Myometrial cell (primary cell): Measurements from ENCODE around the gene OR8J3. TPM values are rescaled to one million over a fixed set of nuclear protein-coding genes. Genes with fewer than 3 reads are reported as not detected.

ENCODE experiments used
- total RNA-seq: library from RNA; depleted of rRNA; stranded (reverse); fragments of >200 nt; gene quantifications from 2 replicates; pipeline ENCODE4 v1.2.3, GENCODE V29; 2015

OR8J3 gene
- not detected in 2 replicates for total RNA-seq

DNA sequence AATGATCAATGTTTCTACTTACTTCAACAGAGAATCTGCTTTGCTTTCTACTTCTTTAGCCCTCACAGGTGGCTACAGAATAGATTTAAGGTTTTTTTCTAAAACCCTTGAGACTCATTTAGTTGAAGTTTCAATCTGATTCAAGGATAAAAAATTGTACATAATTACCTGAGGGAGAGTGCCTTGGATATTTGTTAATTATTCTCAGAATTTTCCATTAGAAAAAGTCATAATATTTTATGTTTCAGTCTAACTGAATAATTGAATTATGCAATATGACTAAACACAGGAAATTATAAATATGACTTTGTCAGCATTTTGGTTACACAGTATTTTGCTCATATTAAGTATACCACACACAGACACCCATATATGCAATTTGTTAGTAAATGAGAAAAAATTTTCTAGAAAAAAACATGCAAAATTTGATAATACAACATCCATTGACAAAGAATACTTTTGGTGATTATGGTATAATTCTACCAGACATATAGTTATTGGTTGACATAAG is at the start of gene OR8J3:
OR8J3 (minus strand) TSS at position 51 of the 511 bp plus-strand sequence. CDS start 2,483 bp downstream, outside the sequence.

DNA sequence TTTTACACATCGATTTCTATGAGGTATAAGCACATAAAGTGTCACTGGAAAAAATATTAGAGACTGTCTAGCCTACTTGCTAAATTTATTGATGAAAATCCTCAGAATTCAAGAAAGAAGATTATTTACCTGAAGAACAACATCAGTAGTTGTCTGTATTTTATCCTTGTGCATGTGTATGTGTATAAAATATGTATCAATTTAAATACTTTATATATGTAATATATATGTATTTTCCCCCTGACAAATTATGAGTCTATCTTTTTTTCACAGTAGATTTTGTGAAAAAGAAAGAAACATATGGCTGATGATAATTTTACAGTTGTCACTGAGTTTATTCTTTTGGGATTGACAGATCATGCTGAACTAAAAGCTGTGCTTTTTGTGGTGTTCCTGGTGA is 36.3 kb upstream of the OR8J3 start, which contains the start of gene OR5J2:
OR5J2 (plus strand) TSS at position 301 of the 400 bp plus-strand sequence; CDS start at position 301, 0 bp downstream.

GRCh38 chr11:56160217-56160616 is 20.2 kb upstream of the OR8J3 start, which contains the start of gene OR8K5:
TSS of gene OR8K5 (minus strand) at chr11:56160317. CDS start at chr11:56160317, 0 bp downstream.

DNA sequence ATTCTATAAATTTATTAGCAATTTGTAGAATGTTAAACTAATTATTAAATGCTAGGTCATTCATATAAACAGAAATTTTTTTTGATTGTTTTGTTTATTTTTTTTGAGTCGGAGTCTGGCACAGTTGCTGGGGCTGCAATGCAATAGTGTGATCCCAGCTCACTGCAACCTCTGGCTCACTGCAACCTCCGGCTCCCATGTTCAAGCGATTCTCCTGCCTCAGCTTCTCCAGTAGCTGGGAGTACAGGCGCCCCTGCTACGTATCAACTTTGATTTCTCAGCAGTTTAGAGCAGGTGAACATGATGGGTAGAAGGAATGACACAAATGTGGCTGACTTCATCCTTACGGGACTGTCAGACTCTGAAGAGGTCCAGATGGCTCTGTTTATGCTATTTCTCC is 17.9 kb downstream of the OR8J3 start, which contains the start of gene OR8H3:
OR8H3 (plus strand) TSS at position 301 of the 400 bp plus-strand sequence; CDS start at position 301, 0 bp downstream.

DNA sequence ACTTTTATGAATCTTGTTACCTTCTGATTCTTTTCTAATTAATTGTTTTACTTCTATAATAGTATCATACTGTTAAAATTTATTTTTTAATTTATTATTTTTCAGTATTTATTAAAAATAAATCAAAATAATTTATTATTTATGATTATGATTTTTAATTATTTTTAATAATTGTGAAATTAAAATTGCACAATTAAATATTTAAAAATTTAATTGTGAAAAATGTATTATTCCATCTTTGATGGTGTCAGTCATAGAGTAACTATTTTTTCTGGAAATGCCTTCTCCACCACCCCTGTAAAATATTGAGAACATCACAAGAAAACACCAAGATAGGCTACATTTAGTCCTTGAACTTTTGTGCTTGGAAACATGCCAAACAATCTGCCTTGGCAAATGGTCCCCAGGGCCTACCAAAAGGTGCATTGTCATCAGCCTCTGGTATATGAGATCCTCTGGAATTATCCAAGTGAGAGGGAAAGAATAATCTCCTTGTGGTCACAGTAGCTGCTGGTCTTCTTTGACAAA is 36.7 kb downstream of the OR8J3 start, which contains the start of gene OR8H2:
OR8H2 (plus strand) TSS at position 478 of the 528 bp plus-strand sequence. CDS start 1,356 bp downstream, outside the sequence.

DNA sequence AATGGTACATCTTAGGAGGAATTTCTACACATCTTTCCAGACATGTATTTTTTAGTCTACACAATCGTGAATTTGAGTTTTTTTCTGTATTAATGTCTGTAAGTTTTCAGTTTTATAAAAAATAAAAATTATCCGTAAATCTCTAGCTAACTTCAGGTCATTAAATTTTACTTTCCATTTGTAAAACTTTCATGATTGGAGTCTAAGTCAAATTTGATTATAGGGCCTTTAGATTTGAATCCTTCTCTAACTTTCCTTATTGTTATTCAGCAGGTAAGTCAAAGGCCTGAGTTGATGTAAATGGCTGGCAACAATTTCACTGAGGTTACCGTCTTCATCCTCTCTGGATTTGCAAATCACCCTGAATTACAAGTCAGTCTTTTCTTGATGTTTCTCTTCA is 47.0 kb downstream of the OR8J3 start, which contains the start of gene OR8I2:
OR8I2 (plus strand) TSS at position 301 of the 400 bp plus-strand sequence; CDS start at position 301, 0 bp downstream.

Other genes with a start within 250 kb of the OR8J3 start
- gene OR5W2, start 225.6 kb downstream of the OR8J3 start, total RNA-seq = not detected in 2 replicates
- gene OR5I1, start 203.8 kb downstream of the OR8J3 start, total RNA-seq = not detected in 2 replicates
- not detected in 2 replicates for gene OR10AG1, start 170.3 kb downstream of the OR8J3 start, total RNA-seq
- gene OR5F1, start 145.6 kb downstream of the OR8J3 start, total RNA-seq = not detected in 2 replicates
- gene OR5AS1, start 112.5 kb downstream of the OR8J3 start, total RNA-seq = not detected in 2 replicates
- not detected in 2 replicates for gene OR8I2, start 46.9 kb downstream of the OR8J3 start, total RNA-seq
- gene OR8H2, start 36.5 kb downstream of the OR8J3 start, total RNA-seq = not detected in 2 replicates
- gene OR8H3, start 17.8 kb downstream of the OR8J3 start, total RNA-seq = not detected in 2 replicates
- gene OR8K5, start 20.1 kb upstream of the OR8J3 start, total RNA-seq = not detected in 2 replicates
- not detected in 2 replicates for gene OR5J2, start 36.4 kb upstream of the OR8J3 start, total RNA-seq
- gene OR5T2, start 94.1 kb upstream of the OR8J3 start, total RNA-seq = not detected in 2 replicates
- not detected in 2 replicates for gene OR5T3, start 112.1 kb upstream of the OR8J3 start, total RNA-seq
- gene OR5T1, start 134.0 kb upstream of the OR8J3 start, total RNA-seq = not detected in 2 replicates
- gene OR8H1, start 152.1 kb upstream of the OR8J3 start, total RNA-seq = not detected in 2 replicates
- not detected in 2 replicates for gene OR8K3, start 174.9 kb upstream of the OR8J3 start, total RNA-seq
- not detected in 2 replicates for gene OR8K1, start 205.8 kb upstream of the OR8J3 start, total RNA-seq
- gene OR8J1, start 214.1 kb upstream of the OR8J3 start, total RNA-seq = not detected in 2 replicates
- gene OR8U1, start 235.4 kb upstream of the OR8J3 start, total RNA-seq = not detected in 2 replicates